K562 (cell line): Measurements from ENCODE around the gene CALML4. TPM values are rescaled to one million over a fixed set of nuclear protein-coding genes. Genes with fewer than 3 reads are reported as not detected.

Experiments used
- ATAC-seq: fragments of 200-7000 bp; cut with Tn5 transposase; 3 replicates; pipeline ENCODE4 v1.9.1; 2020; ENCODE audit warnings: moderate library complexity
- BruUV-seq: library from RNA; stranded (reverse); fragments of 400-500 nt; replicated peaks from 2 replicates; lab custom pipeline; 2021; lab: Mats Ljungman, UMichigan
- CTCF ChIA-PET: fragments of 300-600 bp; formaldehyde crosslinking; extraction: SDS; loops from one replicate; lab custom pipeline; 2021; ENCODE audit warnings: low intra/inter-chr PET ratio; lab: Yijun Ruan, JAX
- POLR2A ChIA-PET: fragments of 300-600, 350-650 bp; sonication (Branson Sonifier 250); formaldehyde crosslinking; extraction: SDS; loops from one replicate; lab custom pipeline; 2021; ENCODE audit warnings: antibody characterized with exemption, inconsistent platforms; lab: Yijun Ruan, JAX
- DNase-seq, 4 experiments: peaks; one replicate each; pipeline versions ENCODE4 v3.0.0 to v3.0.0-alpha.2; 2011 to 2018; ENCODE audit warnings: low spot score in 3 of 4, mixed read lengths in 3 of 4; ENCODE audit errors: extremely low read depth in 1 of 4
- FAIRE-seq: peaks from 2 replicates; lab custom pipeline; 2011; peaks lifted over from hg19 to GRCh38; lab: Jason Lieb, UNC
- H2AFZ ChIP-seq: 2 replicates; pipeline ENCODE4 v1.6.0; 2011; ENCODE audit warnings: low read depth, low read length, control low read depth, inconsistent platforms
- H3K27ac ChIP-seq: fragments of 200-600 bp; 3 replicates; pipeline ENCODE4 v1.8.0; 2011; ENCODE audit warnings: low read depth, mild to moderate bottlenecking, control low read depth, inconsistent platforms, low read length, moderate library complexity, mixed read lengths; ENCODE audit errors: extremely low read depth
- H3K27me3 ChIP-seq, 2 experiments: fragments of 300-600 bp in 1 of 2; 2 replicates in 1 of 2; 3 replicates in 1 of 2; pipeline versions ENCODE4 v1.6.0 to v1.8.0; 2011; ENCODE audit warnings: inconsistent platforms in 2 of 2, low read length in 2 of 2, mild to moderate bottlenecking in 1 of 2, mixed read lengths in 1 of 2, moderate library complexity in 1 of 2; ENCODE audit not compliant: control insufficient read depth in 2 of 2, insufficient read depth in 2 of 2
- H3K36me3 ChIP-seq: fragments of 300-600 bp; 3 replicates; pipeline ENCODE4 v1.8.0; 2011; ENCODE audit warnings: mild to moderate bottlenecking, low read length, inconsistent platforms; ENCODE audit not compliant: control insufficient read depth, insufficient read depth
- H3K4me1 ChIP-seq, 2 experiments: fragments of 200-600 bp in 1 of 2; replicated peaks in 1 of 2; 2 replicates in 1 of 2; 3 replicates in 1 of 2; pipeline versions ENCODE4 v1.5.1 to v1.8.0; 2011; ENCODE audit warnings: inconsistent platforms in 2 of 2, low read length in 2 of 2, mild to moderate bottlenecking in 1 of 2, mixed read lengths in 1 of 2, moderate library complexity in 1 of 2; ENCODE audit not compliant: control insufficient read depth in 2 of 2, insufficient read depth in 2 of 2
- H3K4me2 ChIP-seq: 2 replicates; pipeline ENCODE4 v1.6.1; 2011; ENCODE audit warnings: low read length, control low read depth, inconsistent platforms, mixed read lengths; ENCODE audit not compliant: insufficient read depth
- H3K4me3 ChIP-seq: fragments of 200-600 bp; sonication (generic), shearing (Covaris generic); 2 replicates; pipeline ENCODE4 v1.5.1; 2016; ENCODE audit warnings: control low read depth, inconsistent platforms
- H3K79me2 ChIP-seq: fragments of 200-600 bp; 3 replicates; pipeline ENCODE4 v1.8.0; 2011; ENCODE audit warnings: low read length, inconsistent platforms; ENCODE audit not compliant: control insufficient read depth, insufficient read depth
- H3K9ac ChIP-seq, 2 experiments: 2 replicates each; pipeline versions ENCODE4 v1.6.0 to v1.6.1; 2011; ENCODE audit warnings: low read depth in 2 of 2, low read length in 2 of 2, control low read depth in 1 of 2, inconsistent platforms in 1 of 2, mild to moderate bottlenecking in 1 of 2, mixed read lengths in 1 of 2; ENCODE audit not compliant: insufficient read depth in 1 of 2
- H3K9me1 ChIP-seq: one replicate; pipeline ENCODE4 v1.6.0; 2011; ENCODE audit warnings: inconsistent platforms, mild to moderate bottlenecking, low read length, moderate library complexity; ENCODE audit not compliant: control insufficient read depth, insufficient read depth
- H3K9me3 ChIP-seq: replicated peaks from 2 replicates; pipeline ENCODE4 v1.5.1; 2011; ENCODE audit warnings: low read depth, low read length, inconsistent platforms; ENCODE audit not compliant: control insufficient read depth, insufficient read depth
- H4K20me1 ChIP-seq: replicated peaks from 2 replicates; pipeline ENCODE4 v1.6.1; 2011; ENCODE audit warnings: low read length, inconsistent platforms, mixed read lengths; ENCODE audit not compliant: control insufficient read depth, insufficient read depth
- CEBPG ChIP-seq, 3 experiments: fragments of 200-800 bp in 1 of 3; sonication (Bioruptor generic) in 1 of 3; sonication (generic) in 1 of 3; formaldehyde crosslinking in 1 of 3; IDR thresholded peaks in 2 of 3; conservative IDR thresholded peaks in 1 of 3; 2 replicates each; pipeline versions ENCODE4 v1.6.1 to v1.8.0; 2016 to 2022; ENCODE audit warnings: missing compliant biosample characterization in 2 of 3, missing genetic modification characterization in 2 of 3, mild to moderate bottlenecking in 1 of 3, missing genetic modification reagents in 1 of 3
- CHD1 ChIP-seq: fragments of 200-600 bp; sonication (generic); IDR thresholded peaks from one replicate; pipeline ENCODE4 v1.6.1; 2012; ENCODE audit warnings: mild to moderate bottlenecking, moderate library complexity, low read length, inconsistent platforms
- EZH2 ChIP-seq: IDR thresholded peaks from 2 replicates; pipeline ENCODE4 v1.6.1; 2012; ENCODE audit warnings: low read depth, mild to moderate bottlenecking, inconsistent platforms, low read length, borderline replicate concordance
- IRF1 ChIP-seq: sonication (generic); formaldehyde crosslinking; IDR thresholded peaks from 2 replicates; pipeline ENCODE4 v1.8.0; 2022; ENCODE audit warnings: missing genetic modification reagents, mild to moderate bottlenecking, borderline replicate concordance
- JUND ChIP-seq, 2 experiments: IDR thresholded peaks; 2 replicates in 1 of 2; 3 replicates in 1 of 2; pipeline ENCODE4 v1.6.1; 2011; ENCODE audit warnings: borderline replicate concordance in 2 of 2, low read depth in 2 of 2, low read length in 2 of 2, improper control_type of control experiment in 1 of 2, missing biosample characterization in 1 of 2, missing genetic modification characterization in 1 of 2, missing genetic modification reagents in 1 of 2
- POLR2G ChIP-seq: fragments of 200-400 bp; formaldehyde crosslinking; IDR thresholded peaks from 2 replicates; pipeline ENCODE4 v1.6.1; 2017; ENCODE audit warnings: low read depth, mild to moderate bottlenecking, antibody characterized with exemption, low read length, moderate library complexity
- ZBTB40 ChIP-seq, 2 experiments: fragments of 450-650 bp in 1 of 2; sonication (generic) in 1 of 2; formaldehyde crosslinking in 1 of 2; IDR thresholded peaks; 2 replicates each; pipeline versions ENCODE4 v1.7.1 to v1.9.0; 2016 to 2022; ENCODE audit warnings: inconsistent platforms in 1 of 2, mild to moderate bottlenecking in 1 of 2, missing genetic modification reagents in 1 of 2
- ZNF217 ChIP-seq: sonication (generic); formaldehyde crosslinking; IDR thresholded peaks from 2 replicates; pipeline ENCODE4 v1.8.0; 2022; ENCODE audit warnings: mild to moderate bottlenecking, missing genetic modification reagents
- WGBS: fragments of 100-300 bp; shearing (Covaris generic); methylation state at CpG from one replicate; pipeline ENCODE4 v1.1.6; 2016; ENCODE audit warnings: low coverage, mixed read lengths; ENCODE audit not compliant: insufficient coverage; ENCODE audit errors: missing lambda C conversion rate; 5-methylcytosine and 5-hydroxymethylcytosine counted together
- in situ Hi-C: fragments of 300-500 bp; cut with MboI; formaldehyde crosslinking; loops from 4 replicates; pipeline ENCODE4 v1.15.0; 2018; ENCODE audit warnings: inconsistent platforms, mixed read lengths
- intact Hi-C: fragments of 100-400 bp; cut with micrococcal nuclease; formaldehyde crosslinking; loops from 2 replicates; pipeline ENCODE4 v1.14.2; 2022
- polyA plus RNA-seq, 8 experiments: library from polyadenylated mRNA; depleted of rRNA in 4 of 8; stranded (reverse) in 5 of 8; unstranded in 3 of 8; fragments of >200 nt; fragmentation: Nextera tagmentation in 2 of 8; fragmentation: Illumina TruSeq in 1 of 8; extraction: Ambion mirVana in 2 of 8; extraction: Trizol in 1 of 8; gene quantifications; 2 replicates each; pipeline versions ENCODE4 v1.2.1 to v1.2.3, GENCODE V29; 2011 to 2014; ENCODE audit warnings: inconsistent platforms in 1 of 8, missing spikeins in 1 of 8
- total RNA-seq, 7 experiments: library from RNA; depleted of rRNA in 6 of 7; stranded (reverse); fragments of >200 nt in 6 of 7; fragmentation: Illumina TruSeq in 2 of 7; extraction: Trizol in 2 of 7; gene quantifications; 2 replicates each; pipeline versions ENCODE4 v1.2.1 to v1.2.3, GENCODE V29; 2011 to 2021; ENCODE audit warnings: low replicate concordance in 1 of 7

CALML4 gene
- total and polyA plus RNA-seq, 9 of the 15 experiments (the other 6 are each of a cell fraction or from before 2014, with no cell fraction given) = 2.8 to 30.6 (median 15.5) TPM

GRCh38 chr15:68207176-68207935, 2.2 kb upstream of the CALML4 start:
- CTCF ChIA-PET = no interaction called here
- peaks cover 14 to 49% of the 10 kb centered on the region in 2 experiments for H3K4me1 ChIP-seq
- peaks cover 17% of the 10 kb centered on the region; the same call in 1 of the 2 replicates for H4K20me1 ChIP-seq
- H3K27ac ChIP-seq = peak overlapping the region; percentile 75; the same call in 1 of the 3 replicates
- peak overlapping the region in 1 of 2 experiments; percentile 10; a peak in 1 of 4 replicates for H3K9ac ChIP-seq
- no peak for DNase-seq
- H3K36me3 ChIP-seq = peaks cover 71% of the 10 kb centered on the region; the same call in 2 of the 3 replicates
- FAIRE-seq = no peak
- in situ Hi-C loops (no loop called here), intact Hi-C loops (no loop called here)
- H3K9me1 ChIP-seq = peaks cover 3% of the 10 kb centered on the region
- peaks cover 34% of the 10 kb centered on the region for H3K79me2 ChIP-seq
- ATAC-seq = no peak
- no peaks in the 10 kb centered on the region for H3K27me3 ChIP-seq
- no peaks in the 10 kb centered on the region for H3K9me3 ChIP-seq
- H3K4me3 ChIP-seq = no peak overlapping the region
- no peak overlapping the region for H3K4me2 ChIP-seq
- H2AFZ ChIP-seq = no peak overlapping the region
- POLR2A ChIA-PET = interaction anchor here (0.5 to 0.6 kb wide), 3 partner anchors 12 to 323 kb away, joined by 3 to 4 read pairs (median 4); no protein-coding TSS in a partner anchor
- WGBS = 98% methylated on average over 12 of the region's 12 CpGs
- TSS peak; percentile 22 for BruUV-seq
- TF ChIP-seq JUND (IDR thresholded peaks at IDR 0.05; ENCODE audit: borderline replicate concordance, low read depth, low read length) = no peak
- no peak for TF ChIP-seq JUND (tag; IDR thresholded peaks at IDR 0.05; ENCODE audit: borderline replicate concordance, low read depth, low read length)
- TF ChIP-seq ZBTB40 (IDR thresholded peaks at IDR 0.05) = no peak
- no peak for TF ChIP-seq ZBTB40 (CRISPR knock-in tag; IDR thresholded peaks at IDR 0.05)
- TF ChIP-seq CHD1 = no peak
- no peak for TF ChIP-seq ZNF217 (CRISPR knock-in tag)
- 0 out of 2 replicates have a peak, but pooled peaks have one; percentile 16 for TF ChIP-seq POLR2G
- no peak for TF ChIP-seq EZH2
- no peak for TF ChIP-seq IRF1 (CRISPR knock-in tag)
- TF ChIP-seq CEBPG (CRISPR knock-in tag; IDR thresholded peaks at IDR 0.05) = no peak
- no peak for TF ChIP-seq CEBPG (tag; conservative IDR thresholded peaks at IDR 0.05 in 1 of 2, IDR thresholded peaks at IDR 0.05 in 1 of 2)
